ENCODE results near the gene CAPRIN2.

CAPRIN2 gene, protein sequence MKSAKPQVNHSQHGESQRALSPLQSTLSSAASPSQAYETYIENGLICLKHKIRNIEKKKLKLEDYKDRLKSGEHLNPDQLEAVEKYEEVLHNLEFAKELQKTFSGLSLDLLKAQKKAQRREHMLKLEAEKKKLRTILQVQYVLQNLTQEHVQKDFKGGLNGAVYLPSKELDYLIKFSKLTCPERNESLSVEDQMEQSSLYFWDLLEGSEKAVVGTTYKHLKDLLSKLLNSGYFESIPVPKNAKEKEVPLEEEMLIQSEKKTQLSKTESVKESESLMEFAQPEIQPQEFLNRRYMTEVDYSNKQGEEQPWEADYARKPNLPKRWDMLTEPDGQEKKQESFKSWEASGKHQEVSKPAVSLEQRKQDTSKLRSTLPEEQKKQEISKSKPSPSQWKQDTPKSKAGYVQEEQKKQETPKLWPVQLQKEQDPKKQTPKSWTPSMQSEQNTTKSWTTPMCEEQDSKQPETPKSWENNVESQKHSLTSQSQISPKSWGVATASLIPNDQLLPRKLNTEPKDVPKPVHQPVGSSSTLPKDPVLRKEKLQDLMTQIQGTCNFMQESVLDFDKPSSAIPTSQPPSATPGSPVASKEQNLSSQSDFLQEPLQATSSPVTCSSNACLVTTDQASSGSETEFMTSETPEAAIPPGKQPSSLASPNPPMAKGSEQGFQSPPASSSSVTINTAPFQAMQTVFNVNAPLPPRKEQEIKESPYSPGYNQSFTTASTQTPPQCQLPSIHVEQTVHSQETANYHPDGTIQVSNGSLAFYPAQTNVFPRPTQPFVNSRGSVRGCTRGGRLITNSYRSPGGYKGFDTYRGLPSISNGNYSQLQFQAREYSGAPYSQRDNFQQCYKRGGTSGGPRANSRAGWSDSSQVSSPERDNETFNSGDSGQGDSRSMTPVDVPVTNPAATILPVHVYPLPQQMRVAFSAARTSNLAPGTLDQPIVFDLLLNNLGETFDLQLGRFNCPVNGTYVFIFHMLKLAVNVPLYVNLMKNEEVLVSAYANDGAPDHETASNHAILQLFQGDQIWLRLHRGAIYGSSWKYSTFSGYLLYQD

DNA sequence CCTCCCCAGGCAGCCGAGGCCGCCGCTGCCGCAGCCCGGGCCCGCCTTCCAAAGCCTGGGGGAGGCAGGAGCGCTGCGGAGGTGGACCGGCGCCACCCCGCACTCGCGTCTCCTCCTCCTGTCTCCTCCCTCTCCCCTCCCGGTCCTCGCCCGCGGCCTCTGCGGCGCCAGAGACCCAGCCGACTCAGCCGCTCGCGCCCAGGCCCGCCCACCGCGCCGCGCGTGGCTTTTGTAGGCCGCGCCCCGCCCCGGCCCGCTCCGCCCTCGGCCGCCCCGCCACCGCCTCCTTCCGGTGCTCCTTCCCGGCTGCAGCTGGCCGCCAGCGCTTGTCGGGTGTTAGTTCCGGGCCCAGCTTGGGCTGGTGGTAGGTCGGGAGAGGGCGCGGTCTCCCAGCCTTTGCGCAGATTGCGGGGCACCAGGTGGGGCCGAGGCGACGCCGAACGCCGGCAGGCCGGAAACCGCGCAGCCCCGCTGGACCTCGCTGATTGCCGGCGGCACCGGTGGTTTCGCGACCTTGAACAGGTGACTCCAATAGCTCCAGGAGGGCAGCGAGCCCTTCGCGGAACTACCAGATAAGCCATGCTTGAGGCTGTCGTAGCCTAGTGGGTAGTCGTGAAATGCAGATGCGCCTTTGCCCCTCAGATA is at the start of gene CAPRIN2:
Gene CAPRIN2 (minus strand): TSS at position 202 of the 645 bp plus-strand sequence. CDS start 1,431 bp downstream, outside the sequence.
- peak; percentile 77 for DNase-seq (ENCODE audit: low spot score)

DNA sequence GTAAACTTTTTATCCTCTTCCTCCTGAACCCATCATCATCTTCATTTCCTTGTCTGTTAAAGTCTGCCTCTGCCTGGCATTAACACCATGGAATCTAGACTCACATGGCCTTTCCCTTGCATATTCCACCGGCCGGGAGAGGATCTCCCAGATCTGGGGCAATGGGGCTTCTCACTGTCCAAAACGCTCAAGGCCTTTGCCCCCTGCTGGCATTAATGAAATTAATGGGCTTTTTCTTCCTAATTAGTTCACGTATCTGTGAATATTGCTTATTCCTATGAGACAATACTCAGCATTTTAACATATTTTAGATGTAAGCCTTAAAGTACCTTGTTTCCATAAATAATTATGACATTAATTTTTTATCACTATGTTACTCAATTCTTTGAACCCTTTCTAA is 42.9 kb upstream of the CAPRIN2 start:
- no peak for DNase-seq (ENCODE audit: low spot score)

DNA sequence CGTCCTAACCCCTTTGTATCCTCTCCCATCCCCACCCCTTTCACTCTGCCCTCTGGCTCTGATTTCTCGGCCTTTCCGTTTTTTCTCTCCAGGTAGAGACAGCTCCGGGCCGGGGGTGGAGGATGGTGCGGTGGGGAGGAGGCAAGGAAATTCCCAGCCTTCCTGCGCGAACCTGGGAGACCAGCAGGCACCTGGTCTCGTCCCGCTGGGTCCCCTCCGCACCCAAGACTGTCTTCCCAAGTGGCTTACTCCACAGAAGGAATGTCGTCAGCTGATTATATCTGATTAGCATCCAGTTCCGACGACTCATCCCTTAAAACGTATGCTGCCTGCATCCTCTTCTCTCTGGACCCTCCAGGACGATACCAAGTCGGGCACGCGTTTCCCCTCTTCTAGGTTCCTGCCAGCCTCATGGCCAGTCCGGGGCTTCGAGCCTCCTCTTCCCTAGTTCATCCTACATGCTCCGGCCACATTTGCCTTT is 42.2 kb upstream of the CAPRIN2 start:
- DNase-seq (ENCODE audit: low spot score): peak; percentile 34

DNA sequence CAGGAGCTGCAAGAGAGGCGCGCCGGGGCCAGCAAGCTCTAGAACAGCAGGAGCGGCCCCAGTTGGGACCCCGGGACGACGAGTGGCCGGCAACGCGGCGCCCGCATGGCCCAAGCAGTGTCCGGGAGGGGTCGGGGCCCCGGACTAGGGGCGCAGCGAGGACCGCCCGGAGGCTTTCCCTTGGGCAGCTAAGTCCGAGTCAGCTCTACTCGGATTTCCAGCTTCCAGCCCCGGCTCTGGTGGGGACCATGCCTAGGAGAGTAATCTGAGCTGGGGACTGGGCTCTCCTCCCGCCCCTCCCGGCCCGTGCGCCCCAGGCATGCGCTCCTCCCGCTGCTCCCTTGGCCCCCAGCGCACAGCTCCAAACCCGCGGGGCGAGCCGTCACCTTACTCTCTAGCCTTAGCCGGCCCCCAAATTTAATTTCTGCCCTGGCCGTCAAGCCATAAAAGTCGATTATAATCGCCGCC is 41.6 kb upstream of the CAPRIN2 start:
- DNase-seq (ENCODE audit: low spot score): peak; percentile 43

DNA sequence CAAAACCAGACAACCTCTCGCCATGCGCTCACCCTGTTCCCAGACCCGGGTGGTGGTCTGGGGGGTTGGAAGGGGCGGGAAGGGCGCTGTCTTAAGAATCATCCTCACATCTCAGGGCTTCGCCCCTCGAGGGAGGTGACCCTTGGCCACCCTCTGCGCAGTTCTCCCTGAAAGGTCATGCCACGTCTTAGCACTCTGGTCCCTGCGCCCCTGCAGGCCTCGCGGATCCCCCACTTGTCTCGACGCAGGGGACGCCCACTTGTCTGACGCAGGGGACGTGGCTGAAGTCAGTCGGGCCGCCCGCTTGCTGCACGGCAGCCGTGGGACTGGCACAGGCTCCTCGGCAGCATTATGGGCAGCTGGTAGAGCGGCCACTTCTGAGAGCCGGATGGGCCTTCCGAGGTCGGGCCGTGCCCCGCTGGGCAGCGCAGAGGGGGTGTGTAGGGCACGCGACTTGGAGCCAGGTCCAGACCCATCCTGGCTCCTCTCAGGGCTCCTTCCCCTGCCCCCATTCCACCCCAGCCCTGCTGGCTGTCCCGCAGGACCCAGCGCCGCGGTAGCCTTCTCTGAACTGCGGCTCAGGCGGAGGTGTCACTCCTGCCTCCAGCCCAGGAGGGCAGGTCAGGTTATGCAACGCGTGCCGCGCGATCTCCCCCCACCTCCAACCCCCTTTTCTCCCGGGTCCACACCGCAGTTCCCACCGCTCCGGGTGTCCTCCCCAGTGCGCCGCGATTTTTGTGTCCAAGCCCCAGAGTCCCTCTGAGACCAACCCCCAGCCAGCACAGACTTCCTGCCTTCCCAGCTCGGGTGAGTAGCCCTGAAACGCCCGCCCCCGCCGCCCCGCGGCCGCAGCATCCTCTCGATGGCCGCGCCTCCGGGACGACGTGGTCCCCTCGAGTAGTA is 40.9 kb upstream of the CAPRIN2 start:
- DNase-seq (ENCODE audit: low spot score): peak; percentile 47

DNA sequence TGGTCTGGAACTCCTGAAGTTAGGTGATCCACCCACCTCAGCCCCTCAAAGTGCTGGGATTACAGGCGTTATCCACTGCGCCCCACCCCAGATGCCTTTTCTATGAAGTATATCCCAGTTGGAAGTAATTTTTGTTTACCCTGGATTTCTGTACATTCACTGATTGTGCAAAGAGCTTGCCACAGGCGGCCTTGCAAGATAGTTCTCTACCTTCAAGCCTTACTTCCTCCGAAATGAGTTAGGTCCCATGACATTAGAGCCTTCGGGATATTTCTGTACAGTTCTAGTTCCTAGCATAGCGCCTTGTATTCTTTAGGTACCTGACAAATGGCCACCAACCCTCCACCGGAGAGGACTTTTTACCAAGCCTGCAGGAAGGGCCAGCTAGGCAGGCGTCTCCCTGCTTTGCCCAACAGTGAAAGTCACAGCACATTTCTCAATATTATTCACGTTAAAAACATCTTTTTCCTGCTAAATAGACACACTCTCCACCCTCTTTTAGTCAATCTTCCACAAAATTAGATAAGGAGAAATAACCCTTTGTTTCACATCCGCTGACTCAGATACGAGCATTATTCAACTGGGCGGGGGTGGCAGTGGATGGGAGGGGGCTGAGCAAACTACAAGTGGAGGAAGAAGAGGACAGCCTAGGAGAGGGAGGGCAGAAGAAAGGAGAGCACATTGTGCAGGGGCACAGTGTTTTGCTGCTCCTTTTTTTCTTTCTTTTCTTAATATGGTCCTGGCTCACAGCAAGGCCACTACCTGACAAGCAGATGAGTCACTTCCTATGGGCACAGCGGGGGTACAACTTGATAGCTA is 40.0 kb upstream of the CAPRIN2 start:
- no peak for DNase-seq (ENCODE audit: low spot score)

DNA sequence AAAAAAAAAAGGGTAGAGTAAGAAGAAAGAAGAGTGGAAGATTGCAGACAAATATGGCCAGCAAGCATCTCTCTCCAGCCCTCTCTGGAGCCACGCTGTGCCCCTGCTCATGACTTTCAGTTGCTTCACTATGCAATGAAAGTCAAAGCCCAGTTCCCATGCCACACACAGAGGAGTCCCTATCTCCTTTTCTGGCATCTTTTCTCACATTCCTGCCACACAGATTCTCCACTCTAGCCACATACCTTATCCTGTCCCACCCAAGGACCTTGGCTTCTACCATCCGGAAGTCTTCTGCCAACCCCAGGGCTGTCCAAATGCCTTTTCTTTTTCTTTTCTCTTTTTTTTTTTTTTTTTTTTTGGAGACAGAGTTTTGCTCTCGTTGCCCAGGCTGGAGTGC is 39.3 kb upstream of the CAPRIN2 start:
- DNase-seq (ENCODE audit: low spot score): no peak

DNA sequence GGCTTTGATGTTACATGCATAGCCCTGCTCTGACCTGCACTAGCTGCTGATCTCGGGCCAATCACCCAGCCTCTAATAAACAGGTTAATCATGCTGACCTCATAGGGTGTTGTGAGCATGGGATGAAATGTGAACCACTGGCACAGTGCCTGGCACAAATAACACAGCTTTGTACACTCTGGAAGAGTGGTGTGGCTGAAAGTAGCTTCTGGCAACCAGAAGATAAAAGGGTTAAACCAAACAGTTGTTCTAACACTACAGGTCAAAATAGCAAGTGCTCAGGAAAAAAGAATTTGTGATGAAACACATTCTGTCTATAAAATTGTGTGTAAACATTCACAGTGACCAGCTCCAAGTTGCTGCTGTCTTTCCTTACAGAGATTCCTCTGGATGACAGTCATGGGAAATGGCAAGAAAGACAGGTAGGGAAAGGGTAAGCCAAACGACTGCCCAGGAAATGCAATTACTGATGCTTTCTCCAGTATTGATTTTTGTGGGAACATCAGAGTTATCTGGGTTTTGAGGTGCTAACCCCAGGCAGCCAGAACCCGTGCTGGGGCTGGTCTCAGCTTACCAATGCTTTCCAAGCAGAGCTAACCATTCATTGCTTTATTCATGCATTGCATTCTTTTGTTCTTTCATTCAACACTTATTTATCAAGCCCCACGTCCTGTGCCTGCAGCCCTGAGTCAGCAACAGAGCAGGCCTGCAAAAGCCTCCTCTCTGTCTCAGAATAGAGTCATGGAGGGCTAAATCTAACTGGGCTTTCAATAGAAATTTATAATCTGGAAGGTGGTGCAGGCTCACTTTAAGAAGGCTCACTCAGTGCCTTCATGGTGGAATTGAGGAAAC is 38.1 kb upstream of the CAPRIN2 start:
- DNase-seq (ENCODE audit: low spot score): no peak

DNA sequence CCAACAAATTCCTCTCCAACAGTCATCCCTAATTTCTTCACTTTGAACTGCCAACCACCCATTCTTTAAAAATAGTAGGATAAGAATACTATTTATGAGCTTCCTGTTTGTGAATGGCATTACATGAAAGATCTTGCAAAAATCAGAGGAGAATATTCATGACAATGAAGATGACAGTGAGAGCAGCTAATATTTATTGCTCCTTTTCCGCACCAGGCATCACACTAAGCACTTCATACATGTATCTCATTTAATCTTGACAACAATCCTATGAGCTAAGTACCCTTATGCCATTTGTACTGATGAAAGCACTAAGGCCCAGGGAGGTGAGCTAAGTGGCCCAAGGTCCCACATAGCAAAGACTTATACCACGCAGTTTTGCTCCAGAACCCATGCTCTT is 37.3 kb upstream of the CAPRIN2 start:
- DNase-seq (ENCODE audit: low spot score): no peak

DNA sequence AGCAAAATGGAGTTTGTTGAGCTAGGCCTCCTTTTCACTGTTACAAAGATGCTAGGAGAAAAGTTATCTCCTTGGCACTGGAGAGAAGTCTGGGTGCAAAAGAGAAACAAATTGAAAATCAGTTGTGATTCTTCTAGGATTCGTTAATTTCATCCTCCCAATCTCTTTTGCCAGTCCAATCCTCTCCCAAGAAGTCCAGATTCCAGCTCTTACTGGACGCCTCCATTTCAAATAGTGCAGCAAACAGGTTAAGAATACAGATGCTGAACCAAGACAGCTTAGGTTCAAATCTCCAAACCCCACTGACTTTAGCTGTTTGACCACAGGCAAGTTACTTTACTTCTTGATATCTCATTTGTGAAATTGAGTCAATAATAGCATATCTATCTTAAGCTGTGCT is 34.0 kb upstream of the CAPRIN2 start:
- no peak for DNase-seq (ENCODE audit: low spot score)

DNA sequence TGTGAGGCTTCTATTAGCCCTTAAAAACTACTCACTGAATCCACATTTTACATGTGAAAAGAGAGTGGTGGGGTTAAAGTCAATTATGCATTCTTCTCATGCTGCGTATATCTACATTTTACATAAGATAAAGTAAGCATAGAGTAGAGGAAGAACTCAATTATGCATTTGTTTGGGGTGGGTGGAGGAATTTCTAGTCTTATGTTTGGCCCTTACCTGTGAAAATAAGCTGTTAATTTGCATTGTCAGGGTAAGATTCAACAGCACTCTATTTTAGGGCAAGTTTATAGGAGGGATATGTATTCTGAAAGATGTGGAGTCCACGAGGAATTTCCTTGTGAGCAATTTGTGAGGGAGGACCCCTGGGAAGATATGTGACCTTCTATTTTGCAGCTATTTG is 30.9 kb upstream of the CAPRIN2 start:
- DNase-seq (ENCODE audit: low spot score): no peak

DNA sequence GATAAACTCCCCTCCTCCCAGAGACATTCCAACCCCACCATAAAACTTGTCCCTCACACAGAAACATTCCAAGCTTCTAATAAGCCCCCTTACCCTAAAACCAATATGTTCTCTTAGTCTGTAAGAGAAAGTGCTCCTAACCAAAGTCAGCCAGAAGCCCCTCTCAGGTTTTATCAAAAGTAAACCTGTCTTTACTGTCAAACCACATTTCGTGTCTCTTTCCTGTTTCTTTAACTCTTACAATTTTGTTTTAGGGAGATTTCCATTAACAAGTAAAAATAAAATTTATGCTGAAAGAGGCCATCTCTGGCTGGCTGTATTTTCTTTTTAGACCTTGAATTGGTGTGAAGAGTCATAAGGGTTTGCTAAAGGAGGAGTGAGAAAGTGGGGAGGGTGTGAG is 29.8 kb upstream of the CAPRIN2 start:
- DNase-seq (ENCODE audit: low spot score): no peak

DNA sequence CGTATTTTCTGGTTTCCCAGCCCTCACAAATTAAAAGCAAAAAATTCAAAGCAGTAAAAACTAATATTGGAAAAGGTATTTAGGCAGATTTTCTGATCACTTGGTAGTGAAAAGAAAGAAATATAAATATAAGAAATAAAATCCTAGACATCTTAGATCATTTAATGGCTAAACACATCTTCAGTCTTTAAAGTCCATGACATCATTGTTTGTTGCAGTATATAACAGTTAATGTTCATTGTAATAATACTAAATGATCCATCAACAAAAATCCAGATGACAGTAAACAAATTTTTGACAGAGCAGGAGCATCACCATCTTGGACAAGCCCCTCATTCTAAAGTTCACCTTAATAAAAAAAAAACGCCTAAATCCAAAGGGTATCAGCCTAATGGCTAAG is 29.2 kb upstream of the CAPRIN2 start:
- DNase-seq (ENCODE audit: low spot score): no peak

DNA sequence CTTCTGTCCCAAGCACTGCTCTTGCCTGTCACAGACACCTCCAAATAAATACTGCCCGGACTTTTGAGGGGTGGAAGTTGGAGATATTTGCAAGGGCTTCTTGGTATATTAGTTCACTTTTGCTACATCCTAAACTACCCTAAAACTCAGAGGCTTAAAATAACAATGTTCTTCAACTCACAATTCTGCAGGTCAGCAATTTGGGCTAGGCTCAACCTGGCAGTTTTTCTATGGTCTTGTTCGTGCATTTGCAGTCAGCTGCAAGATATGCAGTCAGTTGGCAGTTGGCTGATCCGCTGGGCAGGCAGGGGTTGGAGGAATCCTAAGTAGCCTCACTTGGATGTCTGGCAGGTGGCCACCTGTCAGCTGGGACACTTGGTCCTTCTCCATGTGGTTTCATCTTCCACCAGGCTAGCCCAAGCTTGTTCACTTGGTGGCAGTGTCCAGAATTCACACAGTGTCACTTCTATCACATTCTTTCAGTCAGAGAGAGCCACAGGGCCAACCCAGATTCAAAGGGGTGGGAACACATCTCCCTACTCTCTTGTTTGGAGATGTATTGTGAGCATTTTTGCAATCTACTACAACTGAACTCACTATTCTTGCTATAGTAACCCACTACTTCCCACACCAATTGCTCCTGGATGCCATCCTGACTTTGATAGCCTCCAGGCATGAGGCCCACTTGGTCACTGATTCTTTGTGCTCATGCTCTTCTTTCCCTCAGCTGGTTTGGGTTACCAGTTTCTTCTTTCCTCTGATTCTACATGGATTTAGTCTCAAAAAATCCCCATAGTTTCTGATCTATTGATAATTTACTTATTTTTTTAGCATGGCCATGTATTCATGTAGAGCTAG is 27.8 kb upstream of the CAPRIN2 start:
- DNase-seq (ENCODE audit: low spot score): no peak

DNA sequence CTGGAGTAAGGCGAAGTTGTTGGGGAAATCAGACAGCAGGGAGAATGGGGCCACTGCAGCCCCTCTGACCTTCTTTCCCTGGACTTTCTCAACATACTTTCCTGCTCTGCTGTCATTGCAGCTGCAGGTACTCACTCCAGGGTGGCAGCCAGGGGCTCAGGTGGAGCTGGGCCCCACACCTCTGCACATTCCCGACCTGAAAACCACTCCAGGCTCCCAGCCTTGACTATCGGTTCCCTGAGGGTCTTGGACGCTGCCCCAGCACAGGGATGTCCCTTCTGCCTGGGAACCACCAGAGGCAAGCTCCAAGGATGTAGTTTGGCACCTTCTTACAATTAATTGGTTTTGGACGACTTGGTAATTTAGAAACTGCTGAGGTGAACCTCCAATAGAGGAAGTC is 24.8 kb upstream of the CAPRIN2 start:
- DNase-seq (ENCODE audit: low spot score): no peak

DNA sequence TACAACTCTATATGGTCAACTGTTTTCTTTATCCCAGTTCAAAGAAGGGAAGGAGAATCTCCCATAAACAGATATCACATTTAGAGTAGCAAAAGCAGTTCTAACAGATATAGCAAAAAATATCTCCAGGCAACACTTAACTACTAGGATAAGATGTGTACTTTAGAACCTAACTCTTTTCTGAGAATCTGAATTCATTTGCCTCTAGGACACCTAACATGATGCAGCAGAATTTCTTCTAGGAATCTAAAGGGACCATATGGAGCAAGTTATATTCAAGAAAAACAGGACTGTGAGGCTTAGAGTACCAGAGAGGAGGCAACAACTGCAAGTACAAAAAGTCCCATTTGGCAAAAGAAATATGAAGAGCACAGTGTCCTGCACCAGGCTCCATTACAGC is 24.4 kb upstream of the CAPRIN2 start:
- no peak for DNase-seq (ENCODE audit: low spot score)

DNA sequence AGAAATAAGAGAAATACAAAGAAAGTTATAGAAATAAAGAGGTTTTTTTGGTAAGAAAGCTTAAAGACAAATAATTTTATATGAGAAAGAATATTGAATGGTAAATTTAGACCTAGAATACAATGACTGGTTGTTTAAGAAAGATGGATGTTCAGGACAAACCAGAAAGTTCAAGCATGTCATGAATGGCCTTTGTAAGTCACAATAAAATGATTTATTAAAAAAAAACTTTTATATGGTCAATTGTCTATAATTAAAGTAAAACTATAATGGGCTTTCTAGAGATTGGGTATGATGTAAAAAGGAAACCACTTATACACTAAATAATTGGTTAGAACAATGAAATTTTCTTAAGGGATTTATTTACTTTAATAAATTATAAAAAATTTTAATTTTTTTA is 19.8 kb upstream of the CAPRIN2 start:
- DNase-seq (ENCODE audit: low spot score): no peak

DNA sequence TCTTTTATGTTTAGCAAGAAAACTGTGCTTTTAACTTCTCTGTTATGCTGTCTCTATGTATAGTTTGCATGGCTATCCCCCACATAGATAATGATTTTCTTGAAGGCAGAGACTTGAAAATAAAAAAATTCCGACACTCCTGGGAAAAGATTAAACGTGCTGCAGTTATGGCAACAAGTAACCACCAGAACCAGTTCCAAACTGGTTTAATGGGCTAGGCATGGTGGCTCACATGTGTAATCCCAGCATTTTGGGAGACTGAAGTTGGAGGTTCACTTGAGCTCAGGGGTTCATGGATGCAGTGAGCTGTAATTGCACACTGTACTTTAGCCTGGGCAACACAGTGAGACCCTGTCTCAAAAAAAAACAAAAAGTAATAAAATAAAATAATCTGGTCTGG is 15.1 kb upstream of the CAPRIN2 start:
- no peak for DNase-seq (ENCODE audit: low spot score)
